HepG2 (cell line): ENCODE measurements around the gene AK2. TPM values are rescaled to one million over a fixed set of nuclear protein-coding genes. Genes with fewer than 3 reads are reported as not detected.
A peak's percentile ranks its signal among the peaks of the same experiment; 100 is the strongest.

ENCODE experiments used
- CCAR2 ChIP-seq: fragments of 200-400 bp; formaldehyde crosslinking; optimal IDR thresholded peaks from 2 replicates; pipeline ENCODE3; 2018; ENCODE audit warnings: low read depth, mild to moderate bottlenecking, low read length, moderate library complexity
- JDP2 ChIP-seq: sonication (generic); formaldehyde crosslinking; IDR thresholded peaks from 2 replicates; pipeline ENCODE4 v1.8.1; 2022; ENCODE audit warnings: missing genetic modification reagents, borderline replicate concordance
- KAT7 ChIP-seq: IDR thresholded peaks from 2 replicates; pipeline ENCODE4 v1.6.1; 2018; ENCODE audit warnings: borderline replicate concordance, missing compliant biosample characterization
- PBX2 ChIP-seq: IDR thresholded peaks from 2 replicates; pipeline ENCODE4 v1.6.1; 2016; ENCODE audit warnings: control low read depth
- PCBP2 ChIP-seq: fragments of 200-400 bp; formaldehyde crosslinking; optimal IDR thresholded peaks from 2 replicates; pipeline ENCODE3; 2018; ENCODE audit warnings: low read length, low read depth; ENCODE audit not compliant: poor library complexity, severe bottlenecking
- PREB ChIP-seq: sonication (generic); formaldehyde crosslinking; IDR thresholded peaks from 2 replicates; pipeline ENCODE4 v1.4.0; 2020; ENCODE audit warnings: missing genetic modification reagents
- RNF219 ChIP-seq: sonication (generic); formaldehyde crosslinking; IDR thresholded peaks from 2 replicates; pipeline ENCODE4 v1.5.0; 2020; ENCODE audit warnings: mild to moderate bottlenecking, missing genetic modification reagents
- SMYD3 ChIP-seq: sonication (generic); formaldehyde crosslinking; IDR thresholded peaks from 2 replicates; pipeline ENCODE4 v1.8.1; 2023; ENCODE audit warnings: mild to moderate bottlenecking, missing genetic modification reagents
- ZBTB43 ChIP-seq: sonication (generic); formaldehyde crosslinking; conservative IDR thresholded peaks from 2 replicates; pipeline ENCODE4 v1.4.0; 2020; ENCODE audit warnings: missing genetic modification reagents
- ZKSCAN5 ChIP-seq: sonication (generic); formaldehyde crosslinking; IDR thresholded peaks from 2 replicates; pipeline ENCODE4 v1.5.1; 2020; ENCODE audit warnings: mild to moderate bottlenecking, missing genetic modification reagents
- ZNF17 ChIP-seq: sonication (generic); formaldehyde crosslinking; IDR thresholded peaks from 2 replicates; pipeline ENCODE4 v1.5.0; 2020; ENCODE audit warnings: mild to moderate bottlenecking, missing genetic modification reagents
- ZNF354B ChIP-seq: sonication (generic); formaldehyde crosslinking; IDR thresholded peaks from 2 replicates; pipeline ENCODE4 v1.8.0; 2022; ENCODE audit warnings: mild to moderate bottlenecking, missing genetic modification reagents
- ZNF501 ChIP-seq: sonication (generic); formaldehyde crosslinking; IDR thresholded peaks from 2 replicates; pipeline ENCODE4 v1.5.1; 2020; ENCODE audit warnings: mild to moderate bottlenecking, moderate library complexity, missing genetic modification reagents
- ZNF652 ChIP-seq: IDR thresholded peaks from 2 replicates; pipeline ENCODE4 v1.6.1; 2016; ENCODE audit warnings: low read depth, borderline replicate concordance
- ZNF839 ChIP-seq: sonication (generic); formaldehyde crosslinking; IDR thresholded peaks from 2 replicates; pipeline ENCODE4 v1.4.0; 2020; ENCODE audit warnings: missing genetic modification reagents, mild to moderate bottlenecking, borderline replicate concordance
- ZSCAN21 ChIP-seq: sonication (generic); formaldehyde crosslinking; IDR thresholded peaks from 2 replicates; pipeline ENCODE4 v1.8.0; 2022; ENCODE audit warnings: mild to moderate bottlenecking, missing genetic modification reagents, moderate library complexity, borderline replicate concordance
- polyA plus RNA-seq, 8 experiments: library from polyadenylated mRNA; depleted of rRNA in 3 of 8; stranded (reverse) in 7 of 8; unstranded in 1 of 8; fragments of >200 nt; fragmentation: Illumina TruSeq in 4 of 8; extraction: Trizol in 4 of 8; gene quantifications; 2 replicates each; pipeline versions ENCODE4 v1.2.1 to v1.2.3, GENCODE V29; 2011 to 2016; ENCODE audit warnings: low read depth in 4 of 8, missing spikeins in 1 of 8, mixed read lengths in 1 of 8; ENCODE audit not compliant: insufficient read depth in 1 of 8
- total RNA-seq, 5 experiments: library from RNA; depleted of rRNA; stranded (reverse); fragments of >200 nt; fragmentation: Illumina TruSeq; extraction: Trizol; gene quantifications; 2 replicates each; pipeline ENCODE4 v1.2.3, GENCODE V29; 2016; ENCODE audit warnings: low read depth in 1 of 5

AK2 gene
- total and polyA plus RNA-seq, 2 of the 13 experiments (the other 11 are each of a cell fraction or from before 2014, with no cell fraction given): 170 to 188 TPM

- TF ChIP-seq PBX2: peak; percentile 100
- TF ChIP-seq ZSCAN21 (CRISPR knock-in tag): peak; percentile 91; the same call in 1 of the 2 replicates
- TF ChIP-seq SMYD3 (CRISPR knock-in tag): peak; percentile 97
- peak; percentile 74 for TF ChIP-seq ZBTB43 (CRISPR knock-in tag)
- TF ChIP-seq JDP2 (CRISPR knock-in tag): peak; percentile 53; the same call in 1 of the 2 replicates
- TF ChIP-seq PCBP2: no peak
- TF ChIP-seq ZNF652 (CRISPR knock-in tag): no peak
- TF ChIP-seq PREB (CRISPR knock-in tag): no peak
- peak; percentile 97 for TF ChIP-seq RNF219
- TF ChIP-seq ZKSCAN5 (CRISPR knock-in tag): 0 out of 2 replicates have a peak, but pooled peaks have one; percentile 18
- no peak for TF ChIP-seq CCAR2
- peak; percentile 30; the same call in 1 of the 2 replicates for TF ChIP-seq KAT7
- TF ChIP-seq ZNF354B (CRISPR knock-in tag): peak; percentile 75; the same call in 1 of the 2 replicates
- peak; percentile 89; the same call in 1 of the 2 replicates for TF ChIP-seq ZNF501
- 0 out of 2 replicates have a peak, but pooled peaks have one; percentile 48 for TF ChIP-seq ZNF839 (CRISPR knock-in tag)
- 0 out of 2 replicates have a peak, but pooled peaks have one; percentile 51 for TF ChIP-seq ZNF17
Measured at GRCh38 chr1:33036526-33037503, at the start of gene AK2 (continued).
